SK-N-SH (cell line): ENCODE results near the gene CSF2RB.

Source experiments
- RAD21 ChIP-seq: IDR thresholded peaks from 2 replicates; pipeline ENCODE4 v1.6.1; 2012; ENCODE audit warnings: mild to moderate bottlenecking, low read length
- TF ChIP-seq, protein P1 (sequence below): fragments of 200-600 bp; sonication (generic); IDR thresholded peaks from 2 replicates; pipeline ENCODE4 v1.6.1; 2017; ENCODE audit warnings: antibody characterized with exemption, mild to moderate bottlenecking, moderate library complexity

DNA sequence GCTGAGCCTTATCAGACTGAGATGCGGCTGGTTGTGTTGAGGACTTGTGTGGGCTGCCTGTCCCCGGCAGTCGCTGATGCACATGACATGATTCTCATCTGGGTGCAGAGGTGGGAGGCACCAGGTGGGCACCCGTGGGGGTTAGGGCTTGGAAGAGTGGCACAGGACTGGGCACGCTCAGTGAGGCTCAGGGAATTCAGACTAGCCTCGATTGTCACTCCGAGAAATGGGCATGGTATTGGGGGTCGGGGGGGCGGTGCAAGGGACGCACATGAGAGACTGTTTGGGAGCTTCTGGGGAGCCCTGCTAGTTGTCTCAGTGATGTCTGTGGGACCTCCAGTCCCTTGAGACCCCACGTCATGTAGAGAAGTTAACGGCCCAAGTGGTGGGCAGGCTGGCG lies 25.5 kb downstream of the CSF2RB start:
- no peak for TF ChIP-seq RAD21
- TF ChIP-seq, protein P1, sequence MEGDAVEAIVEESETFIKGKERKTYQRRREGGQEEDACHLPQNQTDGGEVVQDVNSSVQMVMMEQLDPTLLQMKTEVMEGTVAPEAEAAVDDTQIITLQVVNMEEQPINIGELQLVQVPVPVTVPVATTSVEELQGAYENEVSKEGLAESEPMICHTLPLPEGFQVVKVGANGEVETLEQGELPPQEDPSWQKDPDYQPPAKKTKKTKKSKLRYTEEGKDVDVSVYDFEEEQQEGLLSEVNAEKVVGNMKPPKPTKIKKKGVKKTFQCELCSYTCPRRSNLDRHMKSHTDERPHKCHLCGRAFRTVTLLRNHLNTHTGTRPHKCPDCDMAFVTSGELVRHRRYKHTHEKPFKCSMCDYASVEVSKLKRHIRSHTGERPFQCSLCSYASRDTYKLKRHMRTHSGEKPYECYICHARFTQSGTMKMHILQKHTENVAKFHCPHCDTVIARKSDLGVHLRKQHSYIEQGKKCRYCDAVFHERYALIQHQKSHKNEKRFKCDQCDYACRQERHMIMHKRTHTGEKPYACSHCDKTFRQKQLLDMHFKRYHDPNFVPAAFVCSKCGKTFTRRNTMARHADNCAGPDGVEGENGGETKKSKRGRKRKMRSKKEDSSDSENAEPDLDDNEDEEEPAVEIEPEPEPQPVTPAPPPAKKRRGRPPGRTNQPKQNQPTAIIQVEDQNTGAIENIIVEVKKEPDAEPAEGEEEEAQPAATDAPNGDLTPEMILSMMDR = no peak
